Measurements from ENCODE around the gene OPN1MW.
"Not testable (repeated sequence)": the region's sequence is repeated elsewhere in the genome, so short reads cannot be mapped to it uniquely, and the experiment has no call there.

DNA sequence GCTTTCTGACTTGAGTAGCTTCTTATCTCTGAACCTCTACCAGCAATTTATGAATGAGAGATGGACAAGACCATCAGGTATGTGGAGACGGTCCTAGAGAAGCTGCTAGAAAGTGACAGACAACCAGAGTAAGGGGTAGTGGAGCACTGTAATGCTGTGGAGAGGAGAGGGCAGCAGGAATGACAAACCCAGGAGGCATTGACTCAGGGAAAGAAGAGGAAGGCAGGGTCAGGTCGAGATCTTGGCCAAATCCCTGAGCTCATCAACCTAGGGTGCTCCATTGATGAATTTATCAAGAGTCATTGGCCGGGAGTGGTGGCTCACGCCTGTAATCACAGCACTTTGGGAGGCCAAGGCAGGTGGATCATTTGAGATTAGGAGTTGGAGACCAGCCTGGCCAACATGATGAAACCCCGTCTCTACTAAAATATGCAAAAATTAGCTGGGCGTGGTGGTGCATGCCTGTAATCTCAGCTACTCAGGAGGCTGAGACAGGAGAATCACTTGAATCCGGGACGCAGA is 57.6 kb downstream of the OPN1MW start:
- TF ChIP-seq, protein P1, sequence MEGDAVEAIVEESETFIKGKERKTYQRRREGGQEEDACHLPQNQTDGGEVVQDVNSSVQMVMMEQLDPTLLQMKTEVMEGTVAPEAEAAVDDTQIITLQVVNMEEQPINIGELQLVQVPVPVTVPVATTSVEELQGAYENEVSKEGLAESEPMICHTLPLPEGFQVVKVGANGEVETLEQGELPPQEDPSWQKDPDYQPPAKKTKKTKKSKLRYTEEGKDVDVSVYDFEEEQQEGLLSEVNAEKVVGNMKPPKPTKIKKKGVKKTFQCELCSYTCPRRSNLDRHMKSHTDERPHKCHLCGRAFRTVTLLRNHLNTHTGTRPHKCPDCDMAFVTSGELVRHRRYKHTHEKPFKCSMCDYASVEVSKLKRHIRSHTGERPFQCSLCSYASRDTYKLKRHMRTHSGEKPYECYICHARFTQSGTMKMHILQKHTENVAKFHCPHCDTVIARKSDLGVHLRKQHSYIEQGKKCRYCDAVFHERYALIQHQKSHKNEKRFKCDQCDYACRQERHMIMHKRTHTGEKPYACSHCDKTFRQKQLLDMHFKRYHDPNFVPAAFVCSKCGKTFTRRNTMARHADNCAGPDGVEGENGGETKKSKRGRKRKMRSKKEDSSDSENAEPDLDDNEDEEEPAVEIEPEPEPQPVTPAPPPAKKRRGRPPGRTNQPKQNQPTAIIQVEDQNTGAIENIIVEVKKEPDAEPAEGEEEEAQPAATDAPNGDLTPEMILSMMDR (IDR thresholded peaks at IDR 0.05) = not testable (repeated sequence)
- not testable (repeated sequence) for TF ChIP-seq POLR2A (IDR thresholded peaks at IDR 0.05)
